Type B pancreatic cell (in vitro differentiated cells): Measurements from ENCODE around the gene HSPB1. TPM values are rescaled to one million over a fixed set of nuclear protein-coding genes. Genes with fewer than 3 reads are reported as not detected.
"Not testable (repeated sequence)": the region's sequence is repeated elsewhere in the genome, so short reads cannot be mapped to it uniquely, and the experiment has no call there.

Source experiments
- DNase-seq: peaks from one replicate; pipeline ENCODE4 v3.0.0; 2021; ENCODE audit warnings: mixed read lengths; ENCODE audit not compliant: unreplicated experiment; ENCODE audit errors: extremely low spot score
- H3K27ac Mint-ChIP-seq: 2 replicates; pipeline ENCODE4 v1.8.0; 2021; ENCODE audit warnings: mild to moderate bottlenecking, mixed read lengths
- H3K27me3 Mint-ChIP-seq: 2 replicates; pipeline ENCODE4 v1.8.0; 2021; ENCODE audit warnings: mixed read lengths
- H3K36me3 Mint-ChIP-seq: 2 replicates; pipeline ENCODE4 v1.8.0; 2021; ENCODE audit warnings: mixed read lengths
- H3K4me1 Mint-ChIP-seq: one replicate; pipeline ENCODE4 v1.8.0; 2021; ENCODE audit warnings: mixed read lengths; ENCODE audit not compliant: unreplicated experiment
- H3K4me3 Mint-ChIP-seq: 2 replicates; pipeline ENCODE4 v1.8.0; 2021; ENCODE audit warnings: mild to moderate bottlenecking, mixed read lengths
- H3K9me3 Mint-ChIP-seq: 2 replicates; pipeline ENCODE4 v1.8.0; 2021; ENCODE audit warnings: mixed read lengths
- CTCF ChIP-seq: fragments of 200-600 bp; sonication (generic); conservative IDR thresholded peaks from 2 replicates; pipeline ENCODE4 v1.5.0; 2021; ENCODE audit warnings: antibody characterized with exemption, mild to moderate bottlenecking
- total RNA-seq: library from RNA; stranded (reverse); gene quantifications from 2 replicates; pipeline ENCODE4 v1.2.1, GENCODE V29; 2021; ENCODE audit warnings: low replicate concordance

Gene HSPB1
- total RNA-seq, 1 donor from 2014 or later, result 228 TPM

- no peaks in the 10 kb centered on the region for H3K27me3 Mint-ChIP-seq
- TF ChIP-seq CTCF, result no peak
- no peak for DNase-seq
- H3K4me3 Mint-ChIP-seq, result no peak overlapping the region
- peak overlapping the region; percentile 12 for H3K27ac Mint-ChIP-seq
- peaks cover 43% of the 10 kb centered on the region for H3K4me1 Mint-ChIP-seq
- H3K36me3 Mint-ChIP-seq, result peaks cover 39% of the 10 kb centered on the region
- H3K9me3 Mint-ChIP-seq, result no peaks in the 10 kb centered on the region
Observed at GRCh38 chr7:76333511-76334101, 31.1 kb downstream of the HSPB1 start.

DNA sequence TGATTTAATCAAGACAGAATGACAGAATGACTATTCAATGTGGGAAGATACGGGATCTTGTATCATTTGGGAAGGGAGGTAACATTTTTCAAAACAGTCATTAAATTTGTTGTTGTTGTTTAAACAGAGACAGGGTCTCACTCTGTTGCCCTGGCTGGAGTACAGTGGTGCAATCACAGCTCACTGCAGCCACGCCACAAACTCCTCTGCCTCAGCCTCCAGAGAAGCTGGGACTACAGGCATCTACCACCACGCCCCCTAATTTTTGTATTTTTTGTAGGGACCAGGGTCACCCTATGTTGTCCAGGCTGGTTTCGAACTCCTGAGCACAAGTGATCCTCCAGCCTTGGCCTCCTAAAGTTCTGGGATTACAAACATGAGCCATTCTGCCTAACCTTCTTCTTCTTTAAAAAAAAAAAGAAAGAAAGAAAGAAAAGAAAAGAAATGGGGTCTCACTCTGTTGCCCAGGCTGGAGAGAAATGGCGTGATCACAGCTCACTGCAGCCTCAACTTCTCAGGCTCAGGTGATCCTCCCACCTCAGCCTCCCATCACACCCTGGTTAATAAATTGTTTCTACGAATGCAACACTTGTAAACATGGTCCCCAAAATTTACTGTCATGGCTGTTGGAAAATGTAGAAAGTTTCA, 32.0 kb downstream of the HSPB1 start:
- no peak overlapping the region for H3K4me3 Mint-ChIP-seq
- no peak for DNase-seq
- peaks cover 44% of the 10 kb centered on the region for H3K4me1 Mint-ChIP-seq
- TF ChIP-seq CTCF, result no peak
- no peaks in the 10 kb centered on the region for H3K9me3 Mint-ChIP-seq
- no peaks in the 10 kb centered on the region for H3K27me3 Mint-ChIP-seq
- no peak overlapping the region for H3K27ac Mint-ChIP-seq
- H3K36me3 Mint-ChIP-seq, result peaks cover 34% of the 10 kb centered on the region

DNA sequence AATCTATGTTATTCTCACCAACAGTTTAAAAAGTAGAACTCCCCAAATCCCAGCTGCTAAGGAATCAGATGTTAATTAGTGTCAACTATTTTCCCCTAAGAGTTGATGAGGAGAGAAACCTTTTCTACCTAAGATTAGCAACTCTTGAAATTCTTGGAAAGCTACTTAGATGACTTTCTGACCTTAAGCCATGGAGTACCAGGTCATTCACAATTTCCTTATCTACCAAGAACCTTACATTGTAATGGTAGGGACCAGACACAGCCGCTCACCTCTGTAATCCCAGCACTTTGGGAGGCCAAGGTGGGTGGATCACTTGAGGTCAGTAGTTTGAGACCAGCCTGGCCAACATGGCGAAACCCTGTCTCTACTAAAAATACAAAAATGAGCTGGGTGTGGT, 32.9 kb downstream of the HSPB1 start:
- H3K27ac Mint-ChIP-seq, result not testable (repeated sequence)

DNA sequence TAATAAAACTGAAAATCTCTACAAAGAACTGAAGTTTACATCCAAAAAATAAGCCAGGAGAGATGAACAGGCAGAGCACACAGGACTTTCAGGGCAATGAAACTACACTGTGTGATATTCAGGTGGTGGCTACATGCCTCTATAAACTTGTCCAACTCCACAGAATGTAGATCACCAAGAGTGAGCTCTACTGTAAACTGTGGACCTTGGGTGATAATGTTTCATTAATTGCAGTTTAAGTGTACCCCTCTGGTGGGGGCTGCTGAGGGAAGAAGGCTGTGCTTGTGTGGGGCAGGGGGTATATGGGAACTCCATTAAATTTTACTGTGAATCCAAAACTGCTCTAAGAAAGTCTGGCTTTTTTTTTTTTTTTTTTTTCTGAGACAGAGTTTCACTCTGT, 33.6 kb downstream of the HSPB1 start:
- no peak for TF ChIP-seq CTCF
- Mint-ChIP-seq H3K9me3 (peaks cover 7% of the 10 kb centered on the region), H3K4me3 (no peak overlapping the region), H3K4me1 (peaks cover 48% of the 10 kb centered on the region), H3K27ac (peak overlapping the region; percentile 82), H3K36me3 (peaks cover 40% of the 10 kb centered on the region), H3K27me3 (no peaks in the 10 kb centered on the region)
- DNase-seq, result no peak

More for the DNA sequence above, 32.9 kb downstream of the HSPB1 start:
- H3K36me3 Mint-ChIP-seq, result peaks cover 36% of the 10 kb centered on the region
- not testable (repeated sequence) for H3K27me3 Mint-ChIP-seq, H3K4me3 Mint-ChIP-seq, H3K9me3 Mint-ChIP-seq, DNase-seq
- peaks cover 44% of the 10 kb centered on the region for H3K4me1 Mint-ChIP-seq

DNA sequence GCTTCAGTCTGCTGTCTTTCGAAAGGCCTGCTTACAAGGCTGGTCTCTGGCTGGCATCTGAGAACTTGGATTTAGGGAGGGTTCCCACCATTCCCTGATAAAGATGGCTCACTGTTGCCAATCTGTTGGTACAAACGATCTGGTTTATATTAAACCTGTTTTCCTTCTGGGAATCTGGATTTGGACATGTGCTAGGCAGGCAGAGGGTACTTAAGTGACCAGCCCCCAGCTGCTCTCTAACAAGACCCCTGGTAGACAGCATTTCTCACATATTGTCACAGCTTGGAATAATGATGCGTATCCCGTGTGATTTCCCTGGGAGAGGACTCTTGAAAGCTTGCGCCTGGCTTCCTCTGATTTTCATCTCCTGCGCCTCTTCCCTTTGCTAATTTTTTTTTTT, 34.7 kb downstream of the HSPB1 start:
- no peaks in the 10 kb centered on the region for H3K27me3 Mint-ChIP-seq
- H3K4me1 Mint-ChIP-seq, result peaks cover 46% of the 10 kb centered on the region
- TF ChIP-seq CTCF, result no peak
- peaks cover 7% of the 10 kb centered on the region for H3K9me3 Mint-ChIP-seq
- no peak overlapping the region for H3K27ac Mint-ChIP-seq
- no peak for DNase-seq
- H3K36me3 Mint-ChIP-seq, result peaks cover 44% of the 10 kb centered on the region
- no peak overlapping the region for H3K4me3 Mint-ChIP-seq

- Mint-ChIP-seq H3K27me3 (no peaks in the 10 kb centered on the region), H3K27ac (peak overlapping the region; percentile 12), H3K4me1 (peaks cover 45% of the 10 kb centered on the region), H3K36me3 (peaks cover 49% of the 10 kb centered on the region), H3K9me3 (peaks cover 7% of the 10 kb centered on the region), H3K4me3 (no peak overlapping the region)
- no peak for DNase-seq
- TF ChIP-seq CTCF, result no peak
Observed at GRCh38 chr7:76338298-76339084, 36.0 kb downstream of the HSPB1 start.
